D721Med (cell line): ENCODE data around the gene TRMT112.

Source experiments
- DNase-seq: peaks from one replicate; pipeline ENCODE4 v3.0.0; 2011; ENCODE audit warnings: low spot score; ENCODE audit not compliant: insufficient read length
- FAIRE-seq: peaks from 2 replicates; lab custom pipeline; 2011; peaks lifted over from hg19 to GRCh38; lab: Jason Lieb, UNC
- TF ChIP-seq, protein P1 (sequence below): IDR thresholded peaks from 2 replicates; pipeline ENCODE4 v1.5.1; 2012; ENCODE audit warnings: mild to moderate bottlenecking, control low read depth; ENCODE audit not compliant: insufficient read depth; ENCODE audit errors: missing control alignments

The TRMT112 gene

DNA sequence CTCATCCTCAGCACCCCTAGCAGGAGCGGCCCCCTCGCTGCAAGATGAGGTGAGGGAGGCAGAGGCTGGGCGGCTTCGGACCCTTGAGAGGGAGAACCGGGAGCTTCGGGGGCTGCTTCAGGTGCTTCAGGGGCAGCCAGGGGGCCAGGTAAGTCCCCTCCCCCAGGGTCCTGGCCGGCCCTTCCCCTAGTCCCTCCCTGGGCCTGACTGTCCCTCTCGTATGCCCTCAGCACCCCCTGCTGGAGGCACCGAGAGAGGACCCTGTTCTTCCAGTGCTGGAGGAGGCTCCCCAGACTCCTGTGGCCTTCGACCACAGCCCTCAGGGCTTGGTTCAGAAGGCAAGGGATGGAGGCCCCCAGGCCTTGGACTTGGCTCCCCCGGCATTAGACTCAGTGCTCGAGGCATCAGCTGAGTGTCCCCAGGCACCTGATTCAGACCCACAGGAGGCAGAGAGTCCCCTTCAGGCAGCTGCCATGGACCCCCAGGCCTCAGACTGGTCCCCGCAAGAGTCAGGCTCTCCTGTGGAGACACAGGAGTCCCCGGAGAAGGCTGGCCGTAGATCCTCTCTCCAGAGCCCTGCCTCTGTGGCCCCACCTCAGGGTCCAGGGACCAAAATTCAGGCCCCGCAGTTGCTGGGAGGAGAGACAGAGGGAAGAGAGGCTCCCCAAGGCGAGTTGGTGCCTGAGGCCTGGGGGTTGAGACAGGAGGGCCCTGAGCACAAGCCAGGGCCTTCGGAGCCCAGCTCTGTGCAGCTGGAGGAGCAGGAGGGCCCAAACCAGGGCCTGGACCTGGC lies 26.6 kb upstream of the TRMT112 start:
- FAIRE-seq (no peak), DNase-seq (peak; percentile 79)
- TF ChIP-seq, protein P1, sequence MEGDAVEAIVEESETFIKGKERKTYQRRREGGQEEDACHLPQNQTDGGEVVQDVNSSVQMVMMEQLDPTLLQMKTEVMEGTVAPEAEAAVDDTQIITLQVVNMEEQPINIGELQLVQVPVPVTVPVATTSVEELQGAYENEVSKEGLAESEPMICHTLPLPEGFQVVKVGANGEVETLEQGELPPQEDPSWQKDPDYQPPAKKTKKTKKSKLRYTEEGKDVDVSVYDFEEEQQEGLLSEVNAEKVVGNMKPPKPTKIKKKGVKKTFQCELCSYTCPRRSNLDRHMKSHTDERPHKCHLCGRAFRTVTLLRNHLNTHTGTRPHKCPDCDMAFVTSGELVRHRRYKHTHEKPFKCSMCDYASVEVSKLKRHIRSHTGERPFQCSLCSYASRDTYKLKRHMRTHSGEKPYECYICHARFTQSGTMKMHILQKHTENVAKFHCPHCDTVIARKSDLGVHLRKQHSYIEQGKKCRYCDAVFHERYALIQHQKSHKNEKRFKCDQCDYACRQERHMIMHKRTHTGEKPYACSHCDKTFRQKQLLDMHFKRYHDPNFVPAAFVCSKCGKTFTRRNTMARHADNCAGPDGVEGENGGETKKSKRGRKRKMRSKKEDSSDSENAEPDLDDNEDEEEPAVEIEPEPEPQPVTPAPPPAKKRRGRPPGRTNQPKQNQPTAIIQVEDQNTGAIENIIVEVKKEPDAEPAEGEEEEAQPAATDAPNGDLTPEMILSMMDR, result peak; percentile 18

DNA sequence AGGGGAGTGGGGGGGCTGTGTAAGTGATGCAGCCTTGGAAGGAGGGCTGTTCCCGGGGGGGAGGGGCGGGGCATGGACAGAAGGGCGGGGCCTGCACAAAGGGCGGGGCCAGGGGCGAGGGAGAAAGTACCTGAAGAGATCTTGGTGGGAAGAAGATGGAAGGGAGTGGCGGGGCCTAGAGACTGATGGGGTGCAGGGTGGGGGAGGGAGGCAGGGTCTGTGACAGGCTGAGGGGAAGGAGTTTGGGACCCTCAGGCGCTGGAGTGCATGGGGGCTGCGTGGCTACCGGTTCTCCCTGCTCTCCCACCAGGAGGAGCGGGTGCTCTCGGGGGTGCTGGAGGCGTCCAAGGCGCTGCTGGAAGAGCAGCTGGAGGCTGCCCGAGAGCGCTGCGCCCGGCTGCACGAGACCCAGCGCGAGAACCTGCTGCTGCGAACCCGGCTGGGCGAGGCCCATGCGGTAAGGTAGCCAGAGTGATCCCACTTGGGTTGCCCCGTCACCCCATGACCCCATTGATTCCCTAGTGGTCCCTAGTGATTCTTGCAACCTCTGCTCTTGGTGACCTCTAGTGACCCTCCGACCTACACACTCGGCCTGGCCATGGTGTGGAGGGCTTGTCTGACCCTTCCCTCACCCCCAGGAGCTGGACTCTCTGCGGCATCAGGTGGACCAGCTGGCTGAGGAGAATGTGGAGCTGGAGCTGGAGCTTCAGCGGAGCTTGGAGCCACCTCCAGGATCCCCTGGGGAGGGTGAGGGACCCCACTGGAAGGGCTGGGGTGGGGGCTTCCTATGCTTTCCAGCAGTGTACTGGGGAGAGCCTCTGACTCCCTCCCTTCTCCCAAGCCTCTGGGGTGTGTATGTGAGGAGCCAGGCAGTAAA lies 25.7 kb upstream of the TRMT112 start:
- DNase-seq (peak; percentile 90), FAIRE-seq (no peak)
- TF ChIP-seq, protein P1, result no peak

DNA sequence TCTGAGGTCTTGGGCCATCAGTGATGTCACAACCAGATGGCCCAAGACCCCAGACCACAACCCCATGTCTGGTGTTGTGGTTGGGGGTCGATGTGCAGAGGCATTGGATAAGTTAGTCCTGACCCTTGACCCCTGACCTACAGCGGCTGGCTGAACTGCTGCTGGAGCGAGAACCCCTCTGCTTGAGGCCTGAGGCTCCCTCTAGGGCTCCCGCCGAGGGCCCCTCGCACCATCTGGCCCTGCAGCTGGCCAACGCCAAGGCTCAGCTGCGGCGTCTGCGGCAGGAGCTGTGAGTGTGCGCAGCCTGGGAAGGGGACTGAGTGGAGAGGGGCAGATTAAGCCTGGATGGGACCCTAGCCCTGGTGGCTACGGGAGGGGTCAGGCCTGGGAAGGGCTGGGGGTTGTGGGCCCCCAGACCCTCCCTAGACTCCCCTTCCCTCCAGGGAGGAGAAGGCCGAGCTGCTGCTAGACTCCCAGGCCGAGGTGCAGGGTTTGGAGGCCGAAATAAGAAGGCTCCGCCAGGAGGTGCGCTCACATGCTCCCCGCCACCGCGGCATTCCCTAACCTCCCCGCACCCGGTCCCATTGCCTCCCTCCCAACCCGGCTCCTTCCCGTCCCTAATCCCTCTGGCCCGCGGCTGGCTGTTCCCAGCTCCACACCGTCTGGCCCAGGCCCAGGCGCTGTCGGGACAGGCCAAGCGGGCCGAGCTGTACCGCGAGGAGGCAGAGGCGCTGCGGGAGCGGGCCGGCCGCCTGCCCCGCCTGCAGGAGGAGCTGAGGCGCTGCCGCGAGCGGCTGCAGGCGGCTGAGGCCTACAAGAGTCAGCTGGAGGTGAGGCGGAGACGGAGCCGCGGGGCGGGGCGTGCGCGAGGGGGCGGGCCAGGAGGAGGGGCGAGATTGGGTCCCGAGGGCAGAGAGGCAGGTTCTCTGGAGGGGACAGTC lies 24.8 kb upstream of the TRMT112 start:
- TF ChIP-seq, protein P1, result peak; percentile 26
- peak; percentile 95 for DNase-seq
- FAIRE-seq, result no peak

DNA sequence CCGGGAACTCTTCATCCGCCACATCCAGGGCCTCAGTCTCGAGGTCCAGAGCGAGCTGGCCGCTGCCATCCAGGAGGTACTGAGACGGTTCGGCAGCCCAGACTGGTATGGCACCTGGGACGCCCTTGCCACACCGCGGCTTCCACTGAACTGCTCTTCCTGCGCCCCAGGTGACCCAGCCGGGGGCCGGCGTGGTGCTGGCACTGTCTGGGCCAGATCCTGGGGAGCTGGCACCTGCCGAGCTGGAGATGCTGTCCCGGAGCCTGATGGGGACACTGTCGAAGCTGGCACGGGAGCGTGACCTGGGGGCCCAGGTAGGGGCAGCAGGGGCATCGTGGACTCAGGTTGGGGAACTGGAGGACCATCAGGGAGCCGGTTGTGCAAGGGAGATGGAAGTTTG lies 24.1 kb upstream of the TRMT112 start:
- no peak for FAIRE-seq
- no peak for DNase-seq
- TF ChIP-seq, protein P1, result no peak

DNA sequence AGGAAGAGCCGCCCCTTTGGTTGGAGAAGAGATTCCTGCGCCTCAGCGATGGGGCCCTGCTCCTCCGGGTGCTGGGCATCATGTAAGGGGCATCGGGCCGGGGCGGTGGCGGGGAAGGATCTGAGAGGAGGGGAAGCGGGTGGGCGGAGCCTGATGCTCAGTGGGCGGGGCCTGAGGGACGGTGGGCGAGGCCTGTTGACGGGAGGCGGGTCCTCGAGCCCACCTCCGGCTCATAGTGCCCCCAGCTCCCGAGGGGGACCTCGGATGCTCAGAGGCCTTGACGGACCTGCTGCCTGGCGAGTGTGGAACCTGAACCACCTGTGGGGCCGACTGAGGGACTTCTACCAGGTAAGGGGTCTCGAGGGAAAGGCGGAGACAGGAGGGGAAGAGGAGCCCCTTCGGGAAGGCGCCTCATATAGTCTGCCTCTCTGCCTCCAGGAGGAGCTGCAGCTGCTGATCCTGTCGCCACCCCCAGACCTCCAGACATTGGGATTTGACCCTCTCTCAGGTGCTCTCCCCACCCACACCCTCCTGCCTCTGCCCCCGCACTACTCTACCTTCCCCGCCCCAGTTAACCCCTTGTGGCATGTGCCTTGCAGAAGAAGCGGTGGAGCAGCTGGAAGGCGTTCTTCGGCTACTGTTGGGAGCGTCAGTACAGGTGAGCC lies 23.4 kb upstream of the TRMT112 start:
- TF ChIP-seq, protein P1, result no peak
- FAIRE-seq, result no peak
- DNase-seq, result no peak

DNA sequence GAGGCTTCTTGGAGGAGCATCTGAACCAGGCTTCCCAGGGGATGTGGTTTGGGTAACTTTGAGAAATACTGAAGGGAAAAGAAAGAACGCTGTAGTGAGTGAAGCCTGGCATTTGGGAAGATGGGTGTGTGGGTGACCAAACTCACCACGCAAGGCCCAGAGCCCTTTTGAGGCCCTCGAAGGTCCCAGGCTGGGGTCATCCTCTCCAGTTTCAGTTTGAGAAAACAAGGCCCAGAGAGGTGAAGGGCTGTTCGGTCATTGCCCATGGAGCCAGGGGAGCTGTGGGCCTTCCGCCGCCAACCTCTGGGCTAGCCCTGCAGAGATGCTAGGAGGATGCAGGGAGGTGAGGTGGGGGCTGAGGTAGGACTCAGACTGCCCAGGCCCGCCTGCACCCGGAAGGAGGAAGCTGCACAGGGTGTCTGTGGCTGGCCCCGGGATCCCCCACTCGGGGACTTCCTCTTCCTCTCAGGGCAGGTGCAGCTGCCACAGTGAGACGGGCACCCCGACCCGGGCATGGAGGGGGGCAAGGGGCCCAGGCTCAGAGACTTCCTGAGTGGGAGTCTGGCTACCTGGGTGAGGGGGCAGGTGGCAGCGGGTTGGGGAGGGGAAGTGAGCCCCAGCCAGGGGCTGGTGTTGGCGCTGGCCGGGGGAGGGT lies 22.5 kb upstream of the TRMT112 start, which contains the start of gene CCDC88B:
Gene CCDC88B (plus strand): TSS at position 451 of the 655 bp plus-strand sequence. CDS start 63 bp downstream, at position 514.
- FAIRE-seq (no peak), DNase-seq (no peak)
- TF ChIP-seq, protein P1, result no peak
